Measurements from ENCODE around the gene TEX14.

GRCh38 chr17:58686980-58687379 is 4.9 kb downstream of the TEX14 start:
- TF ChIP-seq EZH2 (IDR thresholded peaks at IDR 0.05; ENCODE audit: low read length) (no peak), CTCF (optimal IDR thresholded peaks at IDR 0.05 in 1 of 3, IDR thresholded peaks at IDR 0.05 in 1 of 3, conservative IDR thresholded peaks at IDR 0.05 in 1 of 3; ENCODE audit: extremely low read depth in 1 of 3, insufficient read depth in 2 of 3, low read length in 3 of 3) (no peak)

Measured in keratinocyte (primary cell).